ENCODE measurements around the gene CEP20.

CEP20 gene

DNA sequence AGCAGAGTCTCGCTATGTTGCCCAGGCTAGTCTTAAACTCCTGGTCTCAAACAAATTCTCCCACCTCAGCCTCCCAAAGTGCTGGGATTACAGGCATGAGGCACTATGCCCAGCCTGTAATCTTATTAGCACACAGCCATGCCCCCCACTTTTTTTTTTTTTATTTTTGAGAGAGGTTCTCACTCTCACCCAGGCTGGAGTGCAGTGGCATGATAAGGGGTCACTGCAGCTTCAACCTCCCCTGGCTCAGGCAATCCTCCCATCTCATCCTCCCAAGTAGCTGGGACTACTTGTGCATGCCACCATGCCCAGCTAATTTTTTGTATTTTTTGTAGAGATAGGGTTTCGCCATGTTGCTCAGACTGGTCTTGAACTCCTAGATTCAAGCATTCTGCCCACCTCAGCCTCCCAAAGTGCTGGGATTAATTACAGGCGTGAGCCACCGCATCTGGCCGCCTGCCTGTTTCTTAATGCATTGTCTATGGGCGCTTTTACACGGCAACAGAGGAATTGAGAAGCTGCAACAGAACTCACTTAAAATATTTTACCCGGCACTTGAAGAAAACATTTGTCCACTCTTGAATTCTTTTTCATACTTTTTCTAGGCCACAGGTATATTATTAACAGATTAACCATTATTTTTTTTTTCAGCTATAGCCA is 8.8 kb upstream of the CEP20 start:
- no peak for DNase-seq

DNA sequence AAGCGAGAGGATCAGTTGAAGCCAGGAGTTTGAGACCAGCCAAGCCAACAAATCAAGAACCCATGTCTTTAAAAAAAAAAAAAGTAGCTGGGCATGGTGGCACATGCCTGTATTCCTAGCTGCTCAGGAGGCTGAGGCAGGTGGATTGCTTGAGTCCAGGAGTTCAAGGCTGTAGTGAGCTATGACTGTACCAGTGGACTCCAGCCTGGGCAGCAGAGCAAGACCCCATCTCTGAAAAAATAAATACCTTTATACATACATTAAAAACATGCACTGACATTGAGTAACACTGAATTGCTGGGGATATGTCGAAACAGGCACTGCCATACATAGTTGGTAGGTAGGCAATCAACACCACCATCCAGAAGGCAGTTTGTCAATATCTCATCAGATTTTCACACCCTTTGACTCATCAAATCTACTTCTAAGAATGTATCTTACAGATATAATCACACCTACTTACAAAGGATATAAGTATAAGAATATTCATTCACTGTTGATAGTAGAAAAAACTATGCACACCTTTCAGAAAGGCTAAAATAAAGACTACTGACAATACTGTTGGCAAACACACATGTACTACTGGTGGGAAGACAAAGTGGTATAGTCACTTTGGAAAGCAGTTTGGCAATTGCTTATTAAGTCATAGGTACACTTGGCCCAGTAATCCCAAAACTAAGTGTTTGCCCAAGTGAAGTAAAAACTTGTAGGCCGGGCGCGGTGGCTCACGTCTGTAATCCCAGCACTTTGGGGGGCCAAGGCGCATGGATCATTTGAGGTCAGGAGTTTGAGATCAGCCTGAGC is 6.4 kb upstream of the CEP20 start:
- no peak for DNase-seq

GRCh38 chr16:15891508-15891907 is 3.1 kb upstream of the CEP20 start:
- no peak for DNase-seq

GRCh38 chr16:15887283-15887682 is 1.1 kb downstream of the CEP20 start:
- no peak for DNase-seq

GRCh38 chr16:15886078-15886477 is 2.3 kb downstream of the CEP20 start:
- DNase-seq: no peak

DNA sequence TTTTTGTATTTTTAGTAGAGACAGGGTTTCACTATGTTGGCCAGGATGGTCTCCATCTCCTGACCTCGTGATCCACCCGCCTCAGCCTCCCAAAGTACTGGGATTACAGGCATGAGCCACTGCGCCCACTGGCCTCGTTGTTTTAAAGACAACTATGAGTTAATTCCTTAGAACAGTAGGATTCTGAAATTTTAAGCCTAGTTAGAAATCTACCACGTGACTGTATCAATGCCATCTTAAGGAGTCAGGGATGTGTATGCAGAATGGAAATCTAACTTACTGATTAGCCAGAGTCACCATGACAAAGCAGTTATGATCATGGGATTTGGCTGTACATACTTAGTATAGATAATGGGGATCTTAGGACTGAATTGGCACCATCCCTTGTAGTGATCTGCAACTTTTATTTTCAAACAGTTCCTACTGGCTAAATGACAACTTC is 2.8 kb downstream of the CEP20 start:
- no peak for DNase-seq

GRCh38 chr16:15882563-15882962 is 5.8 kb downstream of the CEP20 start:
- DNase-seq: no peak

GRCh38 chr16:15881794-15882379 is 6.5 kb downstream of the CEP20 start:
- no peak for DNase-seq

DNA sequence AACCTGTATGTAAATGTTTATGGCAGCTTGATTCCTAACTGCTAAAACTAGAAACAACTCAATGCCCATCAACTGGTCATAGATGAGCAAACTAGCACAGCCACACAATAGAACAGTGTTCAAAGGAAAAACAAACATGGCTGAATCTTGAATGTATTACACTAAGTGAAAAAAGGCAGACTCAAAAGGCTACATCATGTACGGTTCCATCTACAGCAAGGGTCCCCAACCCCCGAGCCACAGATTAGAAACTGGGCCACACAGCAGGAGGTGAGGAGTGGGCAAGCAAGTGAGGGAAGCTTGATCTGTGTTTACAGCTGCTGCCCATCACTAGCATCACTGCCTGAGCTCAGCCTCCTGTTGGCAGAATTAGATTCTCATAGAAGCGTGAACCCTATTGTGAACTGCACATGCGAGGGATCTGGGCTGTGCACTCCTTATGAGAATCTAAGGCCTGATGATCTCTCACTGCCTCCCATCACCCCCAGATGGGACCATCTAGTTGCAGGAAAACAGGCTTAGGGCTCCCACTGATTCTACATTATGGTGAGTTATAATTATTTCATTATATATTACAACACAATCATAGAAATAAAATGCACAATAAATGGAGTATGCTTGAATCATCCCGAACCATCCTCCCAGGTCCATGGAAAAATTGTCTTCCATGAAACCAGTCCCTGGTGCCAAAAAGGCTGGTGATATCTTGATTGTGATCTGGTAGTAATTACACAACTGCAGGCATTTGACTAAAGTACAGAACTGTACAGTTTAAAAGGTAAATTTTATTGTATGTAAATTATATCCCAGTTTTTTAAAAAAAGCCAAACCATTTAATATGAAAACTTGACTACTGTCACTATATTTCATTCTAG is 7.7 kb downstream of the CEP20 start:
- DNase-seq: no peak

GRCh38 chr16:15879255-15879811 is 9.1 kb downstream of the CEP20 start:
- DNase-seq: peak; percentile 42

GRCh38 chr16:15876503-15876902 is 11.9 kb downstream of the CEP20 start:
- DNase-seq: peak; percentile 49

DNA sequence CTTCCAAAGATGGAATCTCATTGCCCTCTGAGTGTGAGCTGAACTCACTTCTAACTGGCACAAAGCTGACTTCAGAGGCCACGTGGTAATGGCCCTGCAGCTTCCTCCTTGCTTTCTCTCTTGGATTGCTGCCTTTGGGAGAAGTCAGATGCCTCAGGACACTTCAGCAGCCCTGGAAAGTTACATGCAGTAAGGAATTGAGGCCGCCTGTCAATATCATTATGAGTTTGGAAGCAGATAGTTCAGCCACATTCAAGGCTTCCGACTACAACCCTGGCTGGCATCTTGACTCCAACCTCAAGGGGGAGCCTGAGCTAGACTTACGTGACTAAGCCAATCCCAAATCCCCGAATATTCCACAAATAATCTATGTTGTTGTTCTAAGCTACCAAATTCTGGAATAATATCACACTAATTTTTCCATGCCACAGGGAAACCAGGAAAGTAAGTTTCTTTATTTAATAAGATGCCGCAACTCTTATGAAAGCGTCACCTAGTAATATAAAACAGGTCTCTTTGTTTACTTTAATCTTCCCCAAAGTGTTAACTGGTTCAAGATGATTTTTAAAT is 13.6 kb downstream of the CEP20 start:
- peak; percentile 33 for DNase-seq

DNA sequence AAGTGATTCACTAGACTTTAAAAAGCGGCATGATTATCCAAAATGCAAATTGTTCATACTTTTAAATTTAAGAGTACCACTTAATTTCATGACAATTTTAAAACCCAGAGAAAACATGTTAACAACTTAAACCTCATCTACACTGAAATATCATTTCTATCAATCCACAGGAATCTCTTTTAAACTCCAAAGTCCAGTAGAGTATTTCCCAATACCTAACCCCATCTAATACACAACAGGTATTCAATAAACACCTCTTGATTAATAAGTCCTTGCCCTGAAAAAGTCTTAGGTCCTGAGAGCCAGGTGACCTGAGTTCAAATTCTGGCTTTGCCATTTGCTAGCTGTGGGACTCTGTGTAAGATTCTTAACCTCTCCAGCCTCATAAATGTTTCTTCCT is 14.7 kb downstream of the CEP20 start:
- no peak for DNase-seq

DNA sequence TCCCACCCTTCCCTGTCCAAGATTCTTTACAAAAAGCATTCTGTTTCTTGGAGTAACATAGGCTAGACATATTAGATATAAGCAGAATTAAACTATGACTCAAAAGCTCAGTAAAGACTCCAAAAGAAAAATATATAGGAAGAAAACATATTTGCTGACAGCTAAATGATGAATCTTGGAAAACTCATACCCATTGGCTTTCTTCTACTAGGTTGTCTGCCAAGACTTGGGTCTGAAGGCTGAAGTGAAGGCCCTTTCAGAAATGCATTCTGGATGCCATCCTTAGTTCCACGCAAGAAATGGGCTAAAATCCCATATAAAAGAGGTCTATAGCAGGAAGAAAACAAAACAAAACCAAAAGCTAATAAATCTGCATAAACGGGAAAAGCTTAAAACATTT is 15.1 kb downstream of the CEP20 start:
- no peak for DNase-seq

GRCh38 chr16:15870011-15870410 is 18.4 kb downstream of the CEP20 start:
- DNase-seq: no peak

DNA sequence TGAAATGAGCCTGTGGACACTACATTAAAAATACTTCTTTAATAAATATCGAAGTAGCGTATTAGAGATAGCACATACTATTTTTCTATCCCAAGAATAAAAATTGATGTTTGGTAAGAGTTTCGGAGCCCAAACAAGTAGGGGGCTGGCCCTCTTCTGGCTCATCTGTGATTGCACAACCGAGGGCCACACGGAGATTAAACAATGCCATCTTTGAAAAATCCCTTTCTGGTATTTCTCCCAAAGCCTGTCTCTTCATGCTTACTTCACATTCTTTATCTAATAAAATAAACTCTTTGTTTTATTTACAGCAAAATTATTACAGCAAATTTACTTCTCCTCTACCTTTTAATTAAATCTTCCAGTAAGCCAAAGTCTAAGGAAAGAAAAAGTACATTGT is 22.0 kb downstream of the CEP20 start:
- no peak for DNase-seq

DNA sequence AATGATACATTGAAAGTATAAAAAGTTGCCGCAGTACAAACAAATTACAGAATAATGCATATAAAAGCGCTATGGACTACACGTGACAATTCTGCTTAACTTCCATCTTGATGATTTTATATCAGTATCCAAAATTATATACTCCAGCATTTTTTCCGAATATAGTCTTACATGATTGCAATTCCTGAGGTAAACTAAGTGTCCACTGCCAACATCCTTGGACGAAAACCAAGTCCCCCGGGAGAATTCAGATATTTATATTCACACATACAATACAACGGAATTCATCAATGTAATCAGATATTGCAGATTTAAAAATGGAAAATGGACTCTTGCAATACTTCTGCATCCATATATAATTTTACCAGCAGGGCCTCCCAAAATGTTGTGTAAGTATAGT is 22.7 kb downstream of the CEP20 start:
- no peak for DNase-seq

DNA sequence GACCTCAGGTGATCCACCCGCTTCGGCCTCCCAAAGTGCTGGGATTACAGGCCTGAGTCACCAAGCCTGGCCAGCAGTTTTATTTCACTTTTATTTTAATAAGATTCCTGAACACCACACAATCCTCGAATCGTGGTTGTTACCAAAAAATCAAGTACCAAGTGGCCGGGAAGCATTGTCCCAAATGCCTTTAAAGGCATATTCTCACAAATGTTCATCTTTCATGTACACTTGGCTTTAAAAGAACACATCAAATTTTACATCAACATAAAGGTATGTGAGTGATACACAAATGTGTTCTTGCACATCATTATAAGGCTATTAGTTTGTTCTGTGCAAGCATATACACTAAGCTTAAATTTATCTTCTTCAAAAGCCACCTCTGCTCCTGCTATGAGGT is 23.5 kb downstream of the CEP20 start:
- DNase-seq: no peak

- no peak for DNase-seq
Observed at GRCh38 chr16:15861996-15862395, 26.4 kb downstream of the CEP20 start.

DNA sequence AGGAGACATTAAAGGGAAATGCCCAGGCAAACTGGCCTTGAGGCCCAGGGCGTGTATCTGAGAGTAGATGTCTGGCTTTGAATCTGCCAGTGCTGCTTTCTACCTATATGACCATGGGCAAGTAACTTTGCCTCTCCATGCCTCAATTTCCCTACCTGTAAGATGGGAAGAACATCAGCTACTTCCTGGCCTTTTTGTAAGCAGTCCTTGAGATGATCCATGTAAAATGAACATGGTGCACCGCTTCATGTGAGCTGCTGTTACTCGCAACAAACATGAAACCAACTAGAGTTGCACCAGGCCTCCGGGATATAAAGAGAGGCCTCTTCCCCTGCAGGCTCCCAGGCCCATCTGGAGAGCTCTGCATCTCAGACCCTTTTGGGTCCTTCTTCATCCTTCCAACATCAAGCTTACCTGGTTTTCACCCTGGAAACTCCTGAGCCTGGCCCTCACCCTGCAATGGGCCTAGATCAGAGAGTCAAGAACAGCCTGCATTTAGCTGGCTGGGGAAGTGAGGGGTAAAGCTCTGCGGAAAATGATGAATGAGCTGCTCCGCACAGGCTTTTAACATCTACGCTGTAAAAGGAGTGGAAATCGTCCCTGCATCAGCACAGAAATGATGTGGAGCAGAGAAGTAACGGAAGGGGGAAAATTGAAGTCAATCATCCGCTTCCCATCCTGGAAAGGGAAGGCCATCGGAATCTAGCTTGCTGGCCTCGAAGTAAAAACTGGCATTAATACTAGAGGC is 29.3 kb downstream of the CEP20 start:
- DNase-seq: no peak

GRCh38 chr16:15857724-15858560 is 30.5 kb downstream of the CEP20 start:
- DNase-seq: no peak
